ENCODE measurements around the gene RAD23A.

GRCh38 chr19:12924621-12925310 lies 20.9 kb upstream of the RAD23A start:
- TF ChIP-seq CTCF (IDR thresholded peaks at IDR 0.05; ENCODE audit: low read depth, low read length) (no peak), MAX (IDR thresholded peaks at IDR 0.05; ENCODE audit: low read depth, low read length) (no peak), POLR2A (IDR thresholded peaks at IDR 0.05; ENCODE audit: extremely low read depth, insufficient read length) (no peak)
